Activated CD8-positive, alpha-beta memory T cell treated with anti-CD3 and anti-CD28 coated beads, Interleukin-2, amount 50 U/mL, for 4 hours (primary cell): ENCODE results near the gene BTNL2.
A peak's percentile ranks its signal among the peaks of the same experiment; 100 is the strongest.
"Not testable (repeated sequence)": the region's sequence is repeated elsewhere in the genome, so short reads cannot be mapped to it uniquely, and the experiment has no call there.

Source experiments
- DNase-seq: peaks from one replicate; pipeline ENCODE4 v3.0.0-alpha.2; 2020

Gene BTNL2

DNA sequence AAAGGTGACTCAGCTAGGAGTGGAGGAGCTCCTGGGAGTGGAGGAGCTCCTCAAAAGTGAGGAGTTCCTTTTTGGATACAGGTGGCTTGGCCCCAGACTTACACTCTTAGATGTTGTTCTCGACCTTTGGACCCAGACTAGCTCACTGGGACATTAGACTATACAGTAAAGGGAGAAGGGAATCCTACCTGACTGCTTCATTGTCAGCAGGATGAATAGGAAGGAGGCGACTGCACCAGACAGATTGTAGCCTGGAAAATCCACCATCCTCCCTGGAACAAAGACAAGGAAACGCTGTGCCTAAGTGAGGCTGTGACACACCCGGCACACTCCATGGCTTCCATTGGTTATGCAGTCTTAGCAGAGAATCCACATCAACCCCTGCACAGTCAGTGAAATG, at the start of gene BTNL2:
Gene BTNL2, minus strand, starts transcription at position 325 of the 400 bp plus-strand sequence. Its CDS starts 58 bp downstream, at position 267.
- DNase-seq: no peak

DNA sequence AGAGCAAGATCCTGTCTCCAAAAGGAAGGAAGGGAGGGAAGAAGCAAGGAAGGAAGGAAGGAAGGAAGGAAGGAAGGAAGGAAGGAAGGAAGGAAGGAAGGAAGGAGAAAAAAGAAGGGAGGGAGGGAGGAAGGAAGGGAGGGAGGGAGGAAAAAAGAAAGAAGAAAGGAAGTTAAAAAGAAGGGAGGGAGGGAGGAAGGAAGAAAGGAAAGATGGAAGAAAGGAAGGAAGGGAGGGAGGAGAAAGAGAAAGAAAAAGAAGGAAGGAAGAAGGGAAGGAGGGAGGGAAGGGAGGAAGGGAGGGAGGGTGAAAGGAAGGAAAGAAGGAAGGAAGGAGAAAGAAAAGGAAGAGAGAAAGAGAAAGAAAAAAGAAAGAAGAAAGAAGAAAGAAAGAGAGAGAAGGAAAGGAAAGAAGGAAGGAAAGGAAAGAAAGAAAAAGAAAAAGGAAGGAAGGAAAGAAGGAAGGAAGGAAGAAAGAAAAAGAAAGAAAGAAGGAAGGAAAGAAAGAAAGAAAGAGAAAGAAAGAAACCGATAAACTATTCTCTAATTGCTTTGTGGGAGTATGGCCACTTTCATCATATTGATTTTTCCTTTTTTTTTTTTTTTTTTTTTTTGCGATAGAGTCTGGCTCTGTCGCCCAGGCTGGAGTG, 42.2 kb upstream of the BTNL2 start:
- DNase-seq: no peak

DNA sequence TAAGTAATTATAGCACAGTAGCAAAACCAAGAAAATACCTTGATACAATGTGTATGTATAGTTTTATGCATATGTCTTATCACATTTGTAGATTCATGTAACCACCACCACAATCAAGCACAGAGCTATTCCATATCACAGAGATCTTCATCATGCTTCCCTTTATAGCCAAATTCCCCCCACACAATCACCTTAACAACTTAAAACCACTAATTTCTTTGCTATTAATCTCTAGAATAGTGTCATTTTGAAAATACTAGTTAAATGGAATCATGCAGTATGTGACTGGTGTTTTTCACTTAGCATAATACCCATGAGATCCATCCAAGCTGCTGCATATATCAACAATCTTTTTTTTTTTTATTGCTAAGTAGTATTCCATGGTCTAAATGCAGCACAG, 41.0 kb upstream of the BTNL2 start:
- DNase-seq: no peak

DNA sequence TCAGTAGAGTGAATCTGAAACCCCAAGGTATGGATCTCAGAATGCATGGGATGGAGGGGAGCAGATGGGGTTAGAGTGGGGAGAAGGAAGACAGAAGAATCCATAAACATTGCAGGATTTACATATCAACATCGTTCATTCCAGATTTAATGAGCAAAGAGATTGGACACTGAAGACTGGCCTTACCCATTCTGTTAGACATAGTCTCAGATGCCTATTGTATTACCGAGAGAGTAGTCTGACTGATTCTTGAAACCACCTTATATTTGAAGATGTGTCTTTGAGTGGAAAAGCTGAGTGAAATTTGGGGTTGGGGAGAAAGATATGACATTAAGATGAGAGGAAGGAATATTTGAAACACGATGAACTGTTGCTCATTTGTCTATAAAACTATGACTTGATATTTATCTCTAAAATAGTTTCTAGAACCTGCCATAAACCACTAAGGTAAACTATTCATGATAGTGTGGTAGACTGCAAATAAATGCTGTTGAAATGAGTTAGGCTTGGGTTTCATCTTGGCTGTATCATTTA, 38.4 kb upstream of the BTNL2 start:
- DNase-seq: no peak

DNA sequence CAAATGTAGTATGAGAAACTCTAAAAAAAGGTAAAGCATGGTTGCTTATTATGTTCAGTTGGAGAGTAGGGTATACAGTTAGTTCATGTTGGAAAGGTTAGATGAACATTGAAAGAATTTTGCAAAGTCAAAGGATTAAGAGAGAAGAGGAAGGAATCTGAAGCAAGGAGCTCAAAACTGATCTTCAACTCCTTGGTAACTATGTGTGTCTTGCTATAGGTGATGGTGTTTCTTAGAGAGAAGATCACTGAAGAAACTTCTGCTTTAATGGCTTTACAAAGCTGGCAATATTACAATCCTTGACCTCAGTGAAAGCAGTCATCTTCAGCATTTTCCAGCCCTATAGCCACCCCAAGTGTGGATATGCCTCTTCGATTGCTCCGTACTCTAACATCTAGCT, 37.5 kb upstream of the BTNL2 start:
- no peak for DNase-seq

DNA sequence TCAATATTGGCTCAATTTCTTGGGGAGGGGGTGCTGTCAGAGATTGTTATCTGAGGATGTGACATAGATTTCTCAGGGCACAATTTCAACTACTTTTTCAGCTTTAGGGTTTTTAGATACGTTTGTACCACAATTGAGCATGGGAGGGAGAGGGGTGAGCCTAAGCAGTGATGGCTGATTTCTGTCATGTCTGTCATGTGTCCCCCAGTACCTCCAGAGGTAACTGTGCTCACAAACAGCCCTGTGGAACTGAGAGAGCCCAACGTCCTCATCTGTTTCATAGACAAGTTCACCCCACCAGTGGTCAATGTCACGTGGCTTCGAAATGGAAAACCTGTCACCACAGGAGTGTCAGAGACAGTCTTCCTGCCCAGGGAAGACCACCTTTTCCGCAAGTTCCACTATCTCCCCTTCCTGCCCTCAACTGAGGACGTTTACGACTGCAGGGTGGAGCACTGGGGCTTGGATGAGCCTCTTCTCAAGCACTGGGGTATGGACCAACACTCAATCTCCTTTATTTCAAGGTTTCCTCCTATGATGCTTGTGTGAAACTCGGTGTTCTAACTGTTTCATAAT, 36.1 kb upstream of the BTNL2 start:
- DNase-seq: no peak

DNA sequence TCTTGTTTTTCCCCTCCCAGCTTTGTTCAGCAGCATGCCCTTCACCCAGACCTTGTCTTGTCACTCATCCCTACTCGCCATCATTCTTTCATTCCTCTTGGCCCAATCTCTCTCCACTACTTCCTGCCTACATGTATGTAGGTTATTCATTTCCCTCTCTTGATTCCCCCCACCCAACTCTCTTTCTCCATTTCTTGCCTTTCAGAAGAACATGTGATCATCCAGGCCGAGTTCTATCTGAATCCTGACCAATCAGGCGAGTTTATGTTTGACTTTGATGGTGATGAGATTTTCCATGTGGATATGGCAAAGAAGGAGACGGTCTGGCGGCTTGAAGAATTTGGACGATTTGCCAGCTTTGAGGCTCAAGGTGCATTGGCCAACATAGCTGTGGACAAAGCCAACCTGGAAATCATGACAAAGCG, 35.3 kb upstream of the BTNL2 start:
- DNase-seq: no peak

- no peak for DNase-seq
Observed at GRCh38 chr6:32439602-32440214, 32.7 kb upstream of the BTNL2 start, which contains the start of gene HLA-DRA. TSS of gene HLA-DRA (plus strand) at chr6:32439887. CDS start at chr6:32439951, 64 bp downstream.

DNA sequence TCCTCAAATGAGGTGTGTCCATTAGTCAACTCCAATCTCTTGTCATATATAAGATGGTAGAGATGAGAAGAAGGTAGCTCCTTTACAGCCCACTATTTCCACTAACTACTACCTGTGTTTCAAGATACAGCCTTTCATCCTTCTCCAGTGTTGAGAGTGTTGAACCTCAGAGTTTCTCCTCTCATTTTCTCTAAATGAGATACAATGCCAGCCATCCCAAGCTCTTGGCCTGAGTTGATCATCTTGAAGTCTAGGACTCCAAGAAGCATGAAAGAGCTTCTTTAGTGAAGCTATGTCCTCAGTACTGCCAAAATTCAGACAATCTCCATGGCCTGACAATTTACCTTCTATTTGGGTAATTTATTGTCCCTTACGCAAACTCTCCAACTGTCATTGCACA, 32.2 kb upstream of the BTNL2 start:
- no peak for DNase-seq

DNA sequence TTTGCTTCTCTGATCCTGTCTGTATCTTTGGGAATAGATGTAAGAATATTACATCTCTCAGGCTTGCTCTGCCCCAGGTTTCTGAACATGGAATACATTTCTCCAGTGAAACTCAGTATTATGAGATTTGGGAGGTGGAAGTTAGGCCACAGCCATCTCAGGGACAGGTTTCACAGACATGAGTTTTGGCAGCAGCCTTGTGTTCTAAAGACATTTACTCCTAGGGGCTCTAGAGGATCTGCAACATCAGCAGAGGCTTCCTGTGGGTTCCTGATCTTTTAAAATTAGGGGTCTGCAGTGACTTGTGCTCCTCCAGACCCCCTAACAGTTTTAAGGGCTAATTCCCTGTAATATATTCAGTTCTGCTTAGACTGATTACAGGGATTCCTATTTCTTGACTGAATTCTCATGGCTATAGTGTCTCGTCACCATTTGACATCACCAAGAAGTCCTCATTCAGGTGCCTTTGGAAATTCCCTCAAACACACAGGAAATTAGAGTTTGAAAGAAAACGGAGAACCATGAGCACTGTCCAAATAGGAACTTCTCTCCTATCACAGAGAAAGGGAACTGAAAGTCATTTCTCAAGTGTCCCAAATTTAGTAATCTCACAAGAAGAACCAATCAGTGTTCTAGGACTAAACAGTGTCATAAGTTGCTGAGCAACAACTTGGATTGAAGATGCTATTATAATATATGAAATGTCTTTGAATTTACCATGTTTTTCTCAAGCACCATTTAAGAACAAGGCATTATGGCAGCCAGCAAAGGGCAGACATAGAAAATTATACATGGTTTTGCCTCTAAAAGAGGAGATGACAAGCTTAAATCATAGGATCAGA, 30.2 kb upstream of the BTNL2 start:
- no peak for DNase-seq

DNA sequence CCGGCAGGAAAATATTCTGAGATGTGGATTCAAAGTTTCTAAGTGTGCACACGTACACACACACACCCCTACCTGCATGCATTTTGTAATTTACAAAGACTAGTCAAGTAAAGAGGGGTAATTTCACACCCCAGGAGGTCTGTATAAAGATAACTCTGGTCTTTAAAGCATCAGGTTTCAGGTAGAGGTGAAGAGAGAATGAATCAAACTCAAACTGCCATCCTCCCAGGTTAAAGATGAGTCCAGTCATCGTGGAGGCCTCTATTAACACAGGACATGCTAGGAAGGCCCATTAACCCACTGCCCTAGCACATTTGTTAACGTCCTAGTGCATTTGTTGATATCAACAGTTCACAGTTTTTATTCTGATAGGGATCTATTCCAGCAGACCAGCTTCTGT, 29.2 kb upstream of the BTNL2 start:
- DNase-seq: no peak

DNA sequence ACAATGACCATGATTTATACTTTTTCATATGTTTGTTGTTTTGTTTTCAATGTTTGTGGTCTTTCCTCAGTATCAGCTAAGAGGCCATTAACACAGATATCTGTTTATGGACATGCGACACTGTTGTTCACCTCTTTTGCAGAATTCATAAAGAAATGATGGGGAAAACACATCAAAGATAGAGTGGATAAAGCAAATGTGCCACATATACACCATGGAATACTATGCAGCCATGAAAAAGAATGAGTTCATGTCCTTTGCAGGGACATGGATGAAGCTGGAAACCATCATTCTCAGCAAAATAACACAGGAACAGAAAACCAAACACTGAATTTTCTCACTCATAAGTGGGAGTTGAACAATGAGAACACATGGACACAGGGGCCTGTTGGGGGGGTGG, 27.0 kb upstream of the BTNL2 start:
- not testable (repeated sequence) for DNase-seq

DNA sequence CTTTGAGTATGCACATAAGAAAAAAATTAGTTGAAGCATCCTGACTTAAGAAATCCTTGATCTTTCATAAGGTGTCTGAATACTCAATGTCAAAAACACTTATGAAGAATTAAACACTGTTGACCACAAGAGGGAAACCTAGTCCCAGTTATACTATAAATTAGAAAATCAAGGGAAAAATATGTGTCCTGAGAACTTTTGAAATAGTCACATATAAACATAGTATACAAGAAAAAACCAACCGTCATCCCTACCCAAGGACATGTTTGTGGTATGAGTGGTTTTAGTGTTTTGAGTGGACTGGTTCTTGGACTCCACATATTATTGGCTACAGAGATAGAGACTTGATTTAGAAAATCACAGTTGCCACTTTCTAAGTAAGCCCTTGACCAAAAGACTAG, 25.1 kb upstream of the BTNL2 start:
- no peak for DNase-seq

DNA sequence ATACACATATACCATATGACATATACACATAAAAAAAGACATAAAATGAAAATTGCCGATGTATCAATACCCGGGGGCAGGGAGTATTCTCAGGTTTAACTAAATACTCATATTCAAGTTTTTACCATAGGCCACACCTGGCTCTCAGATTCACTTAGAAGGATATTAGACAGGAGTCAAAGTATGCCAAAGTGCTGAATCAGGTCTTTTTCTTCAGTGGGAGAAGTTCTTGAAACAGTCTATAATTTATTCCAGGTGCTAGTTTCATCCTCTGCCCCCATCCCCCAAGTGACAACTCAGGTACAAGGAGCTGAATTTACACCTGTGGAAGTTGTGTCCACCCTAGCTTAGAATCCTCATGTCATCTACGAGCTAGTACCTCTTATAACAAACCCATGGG, 24.2 kb upstream of the BTNL2 start:
- DNase-seq: no peak

DNA sequence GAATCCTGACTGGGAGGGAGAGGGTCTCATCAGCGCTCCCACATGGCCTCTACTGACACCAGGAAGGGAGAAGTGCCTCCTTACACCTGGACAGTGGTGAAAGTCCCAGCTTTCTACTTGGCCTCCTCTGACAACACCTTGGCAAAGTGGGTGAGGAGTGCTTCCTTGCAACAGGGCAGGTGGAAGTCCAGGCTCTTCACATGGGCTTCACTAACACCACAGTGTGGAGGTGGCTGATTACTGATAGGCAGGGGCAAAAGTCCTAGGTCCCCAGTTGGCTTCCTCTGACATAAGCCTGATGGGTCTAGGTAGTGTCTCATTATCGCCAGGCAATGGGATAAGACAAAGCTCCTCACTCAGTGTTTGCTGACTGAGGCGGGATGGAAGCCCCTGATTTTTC, 23.2 kb upstream of the BTNL2 start:
- DNase-seq: no peak

- DNase-seq: no peak
Observed at GRCh38 chr6:32427934-32428474, 21.0 kb upstream of the BTNL2 start.

GRCh38 chr6:32427218-32427617, 20.2 kb upstream of the BTNL2 start:
- no peak for DNase-seq

GRCh38 chr6:32426338-32426737, 19.4 kb upstream of the BTNL2 start:
- no peak for DNase-seq

GRCh38 chr6:32424589-32425300, 17.8 kb upstream of the BTNL2 start:
- no peak for DNase-seq

- no peak for DNase-seq
Observed at GRCh38 chr6:32416036-32416435, 9.1 kb upstream of the BTNL2 start.

DNA sequence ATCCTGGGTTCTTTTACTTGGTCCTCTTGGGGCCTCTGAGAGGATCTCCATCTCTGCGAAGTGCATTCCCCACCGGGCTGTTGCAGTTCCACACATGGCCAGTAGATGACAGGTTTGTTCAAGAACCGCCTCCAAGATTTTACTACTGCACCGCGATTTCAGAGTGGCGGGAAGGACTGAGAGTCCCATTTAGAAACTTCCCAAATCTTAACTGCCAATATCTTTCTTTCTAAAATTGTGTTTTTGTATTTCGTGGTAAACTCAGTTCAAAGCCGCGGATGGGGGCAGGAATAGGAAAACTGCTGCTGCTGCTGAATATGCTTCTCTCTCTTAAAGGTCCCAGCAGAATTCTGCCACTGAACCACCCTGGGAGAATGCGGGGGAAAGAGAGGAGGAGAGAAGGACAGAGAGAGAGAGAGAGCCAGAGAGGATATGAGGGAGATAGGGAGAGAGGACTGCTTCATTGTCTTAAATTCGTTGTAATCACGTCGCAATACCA, 8.6 kb upstream of the BTNL2 start:
- DNase-seq: peak; percentile 78

DNA sequence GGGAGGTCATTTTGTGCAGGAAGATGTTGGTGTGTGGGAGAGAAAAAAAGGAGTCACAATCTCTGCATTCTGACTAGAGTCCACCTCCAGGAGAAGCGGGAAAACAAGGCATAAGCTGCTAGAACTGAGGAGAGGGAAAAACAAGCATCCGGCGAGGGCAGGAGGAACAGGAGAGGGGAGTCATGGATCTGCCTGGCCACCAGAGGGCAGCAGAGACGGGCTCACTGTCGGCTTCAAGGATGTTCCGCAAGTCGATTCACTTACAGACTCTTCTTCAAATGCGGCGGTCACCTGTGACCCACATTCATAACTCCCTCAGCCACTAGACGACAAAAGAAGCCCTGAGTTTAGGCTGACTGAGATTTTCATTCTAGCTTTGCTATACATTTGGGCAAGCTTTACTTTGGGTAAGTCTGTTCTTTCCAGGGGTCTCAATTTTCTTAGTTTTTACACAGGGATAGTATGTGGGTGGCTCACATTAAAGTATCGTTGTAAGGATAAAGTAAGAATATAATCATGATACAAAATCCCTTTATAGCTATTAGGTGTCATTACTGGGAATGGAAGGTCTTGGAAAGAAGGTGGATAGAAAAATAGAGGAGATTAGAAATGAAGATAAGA, 6.6 kb upstream of the BTNL2 start:
- peak; percentile 88 for DNase-seq
